Karpas-422 (cell line): ENCODE data around the gene DUSP10. TPM values are rescaled to one million over a fixed set of nuclear protein-coding genes. Genes with fewer than 3 reads are reported as not detected.

ENCODE experiments used
- DNase-seq: peaks from one replicate; pipeline ENCODE4 v3.0.0-alpha.2; 2015
- H2AFZ ChIP-seq: fragments of 200-600 bp; sonication (generic); 2 replicates; pipeline ENCODE4 v1.6.1; 2014; ENCODE audit warnings: antibody characterized with exemption, low read length, mixed read lengths
- H3K27ac ChIP-seq: fragments of 200-600 bp; sonication (generic); 2 replicates; pipeline ENCODE4 v1.5.1; 2014; ENCODE audit warnings: mild to moderate bottlenecking, low read length, moderate library complexity
- H3K27me3 ChIP-seq: fragments of 200-600 bp; sonication (generic); 2 replicates; pipeline ENCODE4 v1.6.1; 2014; ENCODE audit warnings: low read length, mixed read lengths
- H3K36me3 ChIP-seq: fragments of 200-600 bp; sonication (generic); 2 replicates; pipeline ENCODE4 v1.6.1; 2014; ENCODE audit warnings: low read length, mixed read lengths; ENCODE audit not compliant: insufficient read depth
- H3K4me1 ChIP-seq: fragments of 200-600 bp; sonication (generic); 2 replicates; pipeline ENCODE4 v1.6.1; 2014; ENCODE audit warnings: mild to moderate bottlenecking, low read length, mixed read lengths
- H3K4me2 ChIP-seq: fragments of 200-600 bp; sonication (generic); 2 replicates; pipeline ENCODE4 v1.6.1; 2014; ENCODE audit warnings: low read length, low read depth, mild to moderate bottlenecking; ENCODE audit not compliant: poor library complexity, severe bottlenecking
- H3K4me3 ChIP-seq: fragments of 200-600 bp; sonication (generic); 2 replicates; pipeline ENCODE4 v1.5.1; 2014; ENCODE audit warnings: mild to moderate bottlenecking, antibody characterized with exemption, low read length, mixed read lengths
- H3K79me2 ChIP-seq: fragments of 200-600 bp; sonication (generic); 2 replicates; pipeline ENCODE4 v1.6.1; 2014; ENCODE audit warnings: mild to moderate bottlenecking, low read length, mixed read lengths
- H3K9ac ChIP-seq: fragments of 200-600 bp; sonication (generic); 2 replicates; pipeline ENCODE4 v1.6.0; 2014; ENCODE audit warnings: low read length
- H3K9me2 ChIP-seq: fragments of 200-600 bp; sonication (generic), shearing (Covaris generic); replicated peaks from 2 replicates; pipeline ENCODE4 v1.6.0; 2014; ENCODE audit warnings: mild to moderate bottlenecking, low read length, moderate library complexity; ENCODE audit not compliant: insufficient read depth
- H3K9me3 ChIP-seq: fragments of 300-700, 200-600 bp; sonication (generic); 2 replicates; pipeline ENCODE4 v1.6.1; 2014; ENCODE audit warnings: low read length, mixed read lengths
- H4K20me1 ChIP-seq: fragments of 200-600 bp; sonication (generic); 2 replicates; pipeline ENCODE4 v1.6.1; 2014; ENCODE audit warnings: mild to moderate bottlenecking, antibody characterized with exemption, low read length, low read depth; ENCODE audit not compliant: insufficient read depth
- total RNA-seq: library from RNA; depleted of rRNA; stranded (reverse); fragments of >200 nt; shearing (Covaris generic); gene quantifications from 2 replicates; pipeline ENCODE4 v1.2.3, GENCODE V29; 2014; ENCODE audit warnings: low replicate concordance

The DUSP10 gene
- total RNA-seq, 1 experiment from 2014 or later, result 1.1 TPM

- H3K4me1 ChIP-seq, result no peaks in the 10 kb centered on the region
- no peaks in the 10 kb centered on the region for H3K9me3 ChIP-seq
- no peak overlapping the region for H3K27ac ChIP-seq
- no peaks in the 10 kb centered on the region for H3K36me3 ChIP-seq
- no peak overlapping the region for H3K4me3 ChIP-seq
- no peak overlapping the region for H3K9ac ChIP-seq
- H3K27me3 ChIP-seq, result no peaks in the 10 kb centered on the region
- no peak overlapping the region for H3K4me2 ChIP-seq
- no peaks in the 10 kb centered on the region for H4K20me1 ChIP-seq
- no peaks in the 10 kb centered on the region for H3K79me2 ChIP-seq
- DNase-seq, result no peak
- no peak overlapping the region for H2AFZ ChIP-seq
- H3K9me2 ChIP-seq, result no peaks in the 10 kb centered on the region
Observed at GRCh38 chr1:221701570-221702186, 40.2 kb downstream of the DUSP10 start.

GRCh38 chr1:221700948-221701347 lies 40.9 kb downstream of the DUSP10 start:
- no peaks in the 10 kb centered on the region for H3K4me1 ChIP-seq
- no peak overlapping the region for H3K27ac ChIP-seq
- no peaks in the 10 kb centered on the region for H3K9me2 ChIP-seq
- no peaks in the 10 kb centered on the region for H3K36me3 ChIP-seq
- no peak overlapping the region for H3K4me3 ChIP-seq
- H3K27me3 ChIP-seq, result no peaks in the 10 kb centered on the region
- no peak overlapping the region for H3K4me2 ChIP-seq
- H3K9me3 ChIP-seq, result no peaks in the 10 kb centered on the region
- H4K20me1 ChIP-seq, result no peaks in the 10 kb centered on the region
- no peak overlapping the region for H2AFZ ChIP-seq
- H3K9ac ChIP-seq, result no peak overlapping the region
- DNase-seq, result no peak
- H3K79me2 ChIP-seq, result no peaks in the 10 kb centered on the region

GRCh38 chr1:221700536-221700935 lies 41.4 kb downstream of the DUSP10 start:
- H3K9ac ChIP-seq, result no peak overlapping the region
- H3K79me2 ChIP-seq, result no peaks in the 10 kb centered on the region
- no peak overlapping the region for H3K27ac ChIP-seq
- no peak overlapping the region for H2AFZ ChIP-seq
- no peak overlapping the region for H3K4me3 ChIP-seq
- H3K9me3 ChIP-seq, result no peaks in the 10 kb centered on the region
- no peak overlapping the region for H3K4me2 ChIP-seq
- no peak for DNase-seq
- no peaks in the 10 kb centered on the region for H3K4me1 ChIP-seq
- no peaks in the 10 kb centered on the region for H3K27me3 ChIP-seq
- no peaks in the 10 kb centered on the region for H3K36me3 ChIP-seq
- H3K9me2 ChIP-seq, result no peaks in the 10 kb centered on the region
- no peaks in the 10 kb centered on the region for H4K20me1 ChIP-seq

GRCh38 chr1:221699978-221700519 lies 41.8 kb downstream of the DUSP10 start:
- Histone ChIP-seq H3K27me3 (no peaks in the 10 kb centered on the region), H3K27ac (no peak overlapping the region), H3K9me2 (no peaks in the 10 kb centered on the region), H2AFZ (no peak overlapping the region), H3K9ac (no peak overlapping the region), H3K79me2 (no peaks in the 10 kb centered on the region), H3K36me3 (no peaks in the 10 kb centered on the region), H3K9me3 (no peaks in the 10 kb centered on the region), H3K4me2 (no peak overlapping the region), H3K4me1 (no peaks in the 10 kb centered on the region), H3K4me3 (no peak overlapping the region), H4K20me1 (no peaks in the 10 kb centered on the region)
- DNase-seq, result no peak

- no peaks in the 10 kb centered on the region for H3K27me3 ChIP-seq
- no peaks in the 10 kb centered on the region for H3K9me2 ChIP-seq
- H3K27ac ChIP-seq, result no peak overlapping the region
- no peak for DNase-seq
- H3K4me3 ChIP-seq, result no peak overlapping the region
- H3K9ac ChIP-seq, result no peak overlapping the region
- no peaks in the 10 kb centered on the region for H3K9me3 ChIP-seq
- H3K79me2 ChIP-seq, result no peaks in the 10 kb centered on the region
- H4K20me1 ChIP-seq, result no peaks in the 10 kb centered on the region
- H2AFZ ChIP-seq, result no peak overlapping the region
- no peak overlapping the region for H3K4me2 ChIP-seq
- no peaks in the 10 kb centered on the region for H3K36me3 ChIP-seq
- no peaks in the 10 kb centered on the region for H3K4me1 ChIP-seq
Observed at GRCh38 chr1:221699577-221699976, 42.3 kb downstream of the DUSP10 start.

- Histone ChIP-seq H3K9me3 (no peaks in the 10 kb centered on the region), H3K27ac (no peak overlapping the region), H3K9me2 (no peaks in the 10 kb centered on the region), H3K4me1 (no peaks in the 10 kb centered on the region), H3K27me3 (no peaks in the 10 kb centered on the region), H3K36me3 (no peaks in the 10 kb centered on the region), H3K4me2 (no peak overlapping the region), H4K20me1 (no peaks in the 10 kb centered on the region), H3K4me3 (no peak overlapping the region), H3K9ac (no peak overlapping the region), H3K79me2 (no peaks in the 10 kb centered on the region), H2AFZ (no peak overlapping the region)
- DNase-seq, result no peak
Observed at GRCh38 chr1:221698579-221699349, 43.1 kb downstream of the DUSP10 start.

GRCh38 chr1:221697923-221698425 lies 43.9 kb downstream of the DUSP10 start:
- no peak overlapping the region for H3K4me2 ChIP-seq
- H3K9me2 ChIP-seq, result no peaks in the 10 kb centered on the region
- H4K20me1 ChIP-seq, result no peaks in the 10 kb centered on the region
- no peaks in the 10 kb centered on the region for H3K4me1 ChIP-seq
- H3K36me3 ChIP-seq, result no peaks in the 10 kb centered on the region
- DNase-seq, result no peak
- H3K4me3 ChIP-seq, result no peak overlapping the region
- H3K27me3 ChIP-seq, result no peaks in the 10 kb centered on the region
- H3K79me2 ChIP-seq, result no peaks in the 10 kb centered on the region
- no peak overlapping the region for H2AFZ ChIP-seq
- H3K9ac ChIP-seq, result no peak overlapping the region
- no peak overlapping the region for H3K27ac ChIP-seq
- no peaks in the 10 kb centered on the region for H3K9me3 ChIP-seq

- Histone ChIP-seq H3K4me3 (no peak overlapping the region), H3K36me3 (no peaks in the 10 kb centered on the region), H3K9me2 (no peaks in the 10 kb centered on the region), H3K9ac (no peak overlapping the region), H4K20me1 (no peaks in the 10 kb centered on the region), H3K4me1 (no peaks in the 10 kb centered on the region), H3K27me3 (no peaks in the 10 kb centered on the region), H3K9me3 (no peaks in the 10 kb centered on the region), H3K79me2 (no peaks in the 10 kb centered on the region), H3K27ac (no peak overlapping the region), H3K4me2 (no peak overlapping the region), H2AFZ (no peak overlapping the region)
- no peak for DNase-seq
Observed at GRCh38 chr1:221696718-221697461, 45.0 kb downstream of the DUSP10 start.
